ENCODE results near the gene ATP1A4. TPM values are rescaled to one million over a fixed set of nuclear protein-coding genes. Genes with fewer than 3 reads are reported as not detected.

The ATP1A4 gene
- total and polyA plus RNA-seq, 8 donors: 0.05 to 0.37 TPM; not detected in 6

DNA sequence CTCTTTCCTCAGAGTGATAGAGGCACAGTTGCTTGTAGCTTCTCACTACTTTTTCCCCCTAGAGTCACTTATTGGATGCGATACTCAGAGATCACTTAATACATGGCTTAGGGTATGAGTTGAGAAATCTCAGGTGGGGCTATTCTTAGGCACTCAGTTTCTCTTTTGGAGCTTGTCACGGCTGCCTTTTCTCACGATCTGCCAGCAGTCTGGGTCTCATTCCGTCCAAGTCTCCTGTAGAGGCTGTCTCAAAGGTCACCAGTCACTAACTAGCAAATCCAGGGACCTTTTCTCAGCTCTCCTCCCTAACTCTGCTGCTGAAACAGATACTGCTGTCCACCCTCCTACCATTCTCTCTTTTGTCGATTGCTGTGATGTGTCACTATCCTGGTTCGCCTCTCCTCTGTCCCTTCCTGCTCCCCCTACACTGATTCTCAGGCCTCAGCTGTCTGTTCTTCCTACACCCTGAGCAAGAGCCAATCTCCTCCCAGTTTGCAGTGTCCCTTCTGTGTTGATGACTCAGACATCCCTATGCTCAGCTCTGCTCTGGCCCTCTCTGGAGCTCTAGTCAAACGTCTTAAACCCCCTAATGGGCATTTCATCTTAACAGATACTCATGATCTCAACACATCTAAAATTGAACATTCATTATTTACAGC, 23.4 kb upstream of the ATP1A4 start:
- Histone ChIP-seq H3K27ac (peak overlapping the region in 2 of 5 donors; percentile 32 to 44), H3K36me3 (peaks cover 0 to 32% (median 11%) of the 10 kb centered on the region in 4 donors), H3K9me3 (no peaks in the 10 kb centered on the region), H3K4me3 (no peak overlapping the region), H3K4me1 (peaks cover 0 to 41% (median 15%) of the 10 kb centered on the region in 4 donors), H3K27me3 (no peaks in the 10 kb centered on the region)
- TF ChIP-seq EP300 (IDR thresholded peaks at IDR 0.05): no peak
- intact Hi-C loops (cut with DNase I; ENCODE audit: low total_unique reads): no loop called here
- DNase-seq: no peak
- 53 to 71% (median 69%) methylated on average over 7 of the region's 7 CpGs for WGBS, 5 donors

DNA sequence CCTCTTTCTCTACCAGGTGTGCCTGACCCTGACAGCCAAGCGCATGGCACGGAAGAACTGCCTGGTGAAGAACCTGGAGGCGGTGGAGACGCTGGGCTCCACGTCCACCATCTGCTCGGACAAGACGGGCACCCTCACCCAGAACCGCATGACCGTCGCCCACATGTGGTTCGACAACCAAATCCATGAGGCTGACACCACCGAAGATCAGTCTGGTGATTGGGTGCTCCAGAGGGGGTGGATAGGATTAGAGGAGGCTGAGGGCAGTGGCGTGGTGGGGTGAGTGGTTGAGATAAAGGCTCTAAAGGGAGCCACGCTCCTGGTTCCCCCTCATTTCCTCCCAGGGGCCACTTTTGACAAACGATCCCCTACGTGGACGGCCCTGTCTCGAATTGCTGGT, 22.8 kb upstream of the ATP1A4 start:
- peaks cover 0 to 41% (median 15%) of the 10 kb centered on the region in 4 donors for H3K4me1 ChIP-seq
- H3K4me3 ChIP-seq: no peak overlapping the region
- intact Hi-C loops (cut with DNase I; ENCODE audit: low total_unique reads): no loop called here
- no peaks in the 10 kb centered on the region for H3K9me3 ChIP-seq
- H3K27ac ChIP-seq: peak overlapping the region in 2 of 5 donors; percentile 13 to 14
- TF ChIP-seq POLR2AphosphoS5 (IDR thresholded peaks at IDR 0.05): no peak
- TF ChIP-seq, protein P1, sequence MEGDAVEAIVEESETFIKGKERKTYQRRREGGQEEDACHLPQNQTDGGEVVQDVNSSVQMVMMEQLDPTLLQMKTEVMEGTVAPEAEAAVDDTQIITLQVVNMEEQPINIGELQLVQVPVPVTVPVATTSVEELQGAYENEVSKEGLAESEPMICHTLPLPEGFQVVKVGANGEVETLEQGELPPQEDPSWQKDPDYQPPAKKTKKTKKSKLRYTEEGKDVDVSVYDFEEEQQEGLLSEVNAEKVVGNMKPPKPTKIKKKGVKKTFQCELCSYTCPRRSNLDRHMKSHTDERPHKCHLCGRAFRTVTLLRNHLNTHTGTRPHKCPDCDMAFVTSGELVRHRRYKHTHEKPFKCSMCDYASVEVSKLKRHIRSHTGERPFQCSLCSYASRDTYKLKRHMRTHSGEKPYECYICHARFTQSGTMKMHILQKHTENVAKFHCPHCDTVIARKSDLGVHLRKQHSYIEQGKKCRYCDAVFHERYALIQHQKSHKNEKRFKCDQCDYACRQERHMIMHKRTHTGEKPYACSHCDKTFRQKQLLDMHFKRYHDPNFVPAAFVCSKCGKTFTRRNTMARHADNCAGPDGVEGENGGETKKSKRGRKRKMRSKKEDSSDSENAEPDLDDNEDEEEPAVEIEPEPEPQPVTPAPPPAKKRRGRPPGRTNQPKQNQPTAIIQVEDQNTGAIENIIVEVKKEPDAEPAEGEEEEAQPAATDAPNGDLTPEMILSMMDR (IDR thresholded peaks at IDR 0.05): no peak
- no peak for TF ChIP-seq EP300 (IDR thresholded peaks at IDR 0.05)
- TF ChIP-seq POLR2A (IDR thresholded peaks at IDR 0.05): no peak
- no peaks in the 10 kb centered on the region for H3K27me3 ChIP-seq
- peaks cover 0 to 31% (median 11%) of the 10 kb centered on the region in 4 donors for H3K36me3 ChIP-seq
- DNase-seq: no peak
- 87 to 93% (median 92%) methylated on average over 18 of the region's 18 CpGs for WGBS, 5 donors

DNA sequence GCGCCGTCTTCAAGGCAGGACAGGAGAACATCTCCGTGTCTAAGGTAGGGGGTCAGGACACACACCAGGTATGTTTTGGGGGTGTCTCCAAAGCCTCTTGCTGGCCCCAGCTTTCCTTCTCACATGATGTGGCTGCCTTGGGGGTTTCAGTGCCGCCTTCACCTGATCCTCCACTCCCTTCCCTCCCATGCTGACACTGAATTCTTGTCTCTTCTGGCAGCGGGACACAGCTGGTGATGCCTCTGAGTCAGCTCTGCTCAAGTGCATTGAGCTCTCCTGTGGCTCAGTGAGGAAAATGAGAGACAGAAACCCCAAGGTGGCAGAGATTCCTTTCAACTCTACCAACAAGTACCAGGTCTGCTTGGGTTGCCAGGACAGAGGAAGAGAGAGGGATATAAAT, 22.4 kb upstream of the ATP1A4 start:
- intact Hi-C loops (cut with DNase I; ENCODE audit: low total_unique reads): no loop called here
- TF ChIP-seq POLR2AphosphoS5 (IDR thresholded peaks at IDR 0.05) (no peak), EP300 (IDR thresholded peaks at IDR 0.05) (no peak), POLR2A (IDR thresholded peaks at IDR 0.05) (no peak)
- TF ChIP-seq, protein P1 (IDR thresholded peaks at IDR 0.05): no peak
- WGBS, 5 donors: 88 to 96% (median 92%) methylated on average over 5 of the region's 5 CpGs
- H3K4me3 ChIP-seq: no peak overlapping the region
- H3K27me3 ChIP-seq: no peaks in the 10 kb centered on the region
- no peaks in the 10 kb centered on the region for H3K9me3 ChIP-seq
- peaks cover 0 to 41% (median 15%) of the 10 kb centered on the region in 4 donors for H3K4me1 ChIP-seq
- peak overlapping the region in 1 of 5 donors; percentile 13 for H3K27ac ChIP-seq
- DNase-seq: no peak
- peaks cover 0 to 27% (median 11%) of the 10 kb centered on the region in 4 donors for H3K36me3 ChIP-seq

DNA sequence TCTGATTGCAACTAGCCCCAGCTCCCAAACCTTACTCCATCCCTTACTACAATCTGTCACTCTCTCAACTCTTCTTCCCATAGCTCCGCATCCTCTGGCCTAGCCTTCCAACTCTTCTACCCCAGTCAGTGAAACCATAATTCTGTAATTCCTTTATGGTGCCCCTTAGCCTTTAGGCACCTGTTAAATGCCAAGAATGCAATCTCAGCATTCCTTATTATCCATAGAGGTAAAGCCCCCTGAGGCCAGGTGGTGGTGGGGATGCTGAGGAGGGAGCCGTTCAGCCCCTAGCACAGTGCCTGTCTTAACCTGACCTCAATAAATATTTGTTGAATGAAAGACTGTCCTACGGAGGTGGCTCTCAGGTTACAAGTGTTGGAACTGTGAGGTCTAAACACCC, 21.8 kb upstream of the ATP1A4 start:
- no peaks in the 10 kb centered on the region for H3K9me3 ChIP-seq
- 62 to 86% (median 68%) methylated on average over 2 to 3 of the region's 3 CpGs for WGBS, 5 donors
- no peak overlapping the region for H3K4me3 ChIP-seq
- H3K4me1 ChIP-seq: peaks cover 0 to 38% (median 13%) of the 10 kb centered on the region in 4 donors
- H3K27me3 ChIP-seq: no peaks in the 10 kb centered on the region
- H3K36me3 ChIP-seq: peaks cover 0 to 30% (median 11%) of the 10 kb centered on the region in 4 donors
- H3K27ac ChIP-seq: no peak overlapping the region
- intact Hi-C loops (cut with DNase I; ENCODE audit: low total_unique reads): no loop called here
- no peak for DNase-seq
- no peak for TF ChIP-seq EP300 (IDR thresholded peaks at IDR 0.05)
- TF ChIP-seq, protein P1 (IDR thresholded peaks at IDR 0.05): no peak
- TF ChIP-seq POLR2A (IDR thresholded peaks at IDR 0.05): no peak
- no peak for TF ChIP-seq POLR2AphosphoS5 (IDR thresholded peaks at IDR 0.05)

DNA sequence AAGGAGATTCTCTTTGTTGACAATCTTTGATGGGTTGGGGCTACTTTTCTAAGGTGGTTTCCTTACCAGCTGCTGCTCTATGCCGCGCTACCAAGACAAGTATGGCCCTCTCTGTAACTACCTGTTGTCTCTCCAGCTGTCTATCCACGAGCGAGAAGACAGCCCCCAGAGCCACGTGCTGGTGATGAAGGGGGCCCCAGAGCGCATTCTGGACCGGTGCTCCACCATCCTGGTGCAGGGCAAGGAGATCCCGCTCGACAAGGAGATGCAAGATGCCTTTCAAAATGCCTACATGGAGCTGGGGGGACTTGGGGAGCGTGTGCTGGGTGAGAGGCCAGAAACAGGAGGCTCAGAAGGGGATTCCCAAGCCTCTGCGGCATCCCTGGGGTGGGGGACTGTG, 21.4 kb upstream of the ATP1A4 start:
- Histone ChIP-seq H3K27ac (no peak overlapping the region), H3K4me3 (no peak overlapping the region), H3K4me1 (peaks cover 0 to 34% (median 11%) of the 10 kb centered on the region in 4 donors), H3K36me3 (peaks cover 0 to 34% (median 11%) of the 10 kb centered on the region in 4 donors), H3K27me3 (no peaks in the 10 kb centered on the region), H3K9me3 (no peaks in the 10 kb centered on the region)
- no peak for DNase-seq
- no peak for TF ChIP-seq EP300 (IDR thresholded peaks at IDR 0.05)
- TF ChIP-seq, protein P1 (IDR thresholded peaks at IDR 0.05): no peak
- no peak for TF ChIP-seq POLR2AphosphoS5 (IDR thresholded peaks at IDR 0.05)
- WGBS, 5 donors: 79 to 90% (median 88%) methylated on average over 11 of the region's 11 CpGs
- intact Hi-C loops (cut with DNase I; ENCODE audit: low total_unique reads): no loop called here

Data from stomach (tissue), 9 donors.